ENCODE data around the gene SPATA45. TPM values are rescaled to one million over a fixed set of nuclear protein-coding genes. Genes with fewer than 3 reads are reported as not detected.
A peak's percentile ranks its signal among the peaks of the same experiment; 100 is the strongest.

SPATA45 gene
- total RNA-seq, 1 experiment from 2014 or later, result not detected

- DNase-seq (ENCODE audit: low read depth), result peak; percentile 45
Observed at GRCh38 chr1:212782422-212783154, 64.9 kb downstream of the SPATA45 start.

GRCh38 chr1:212781225-212781624 lies 66.2 kb downstream of the SPATA45 start:
- no peak for DNase-seq (ENCODE audit: low read depth)

- no peak for DNase-seq (ENCODE audit: low read depth)
Observed at GRCh38 chr1:212780759-212781158, 66.7 kb downstream of the SPATA45 start.

Other genes with a start within 250 kb of the SPATA45 start
- gene ATF3, start 238.9 kb downstream of the SPATA45 start, total RNA-seq (2014; rRNA removed), result 0.58 and 1.1 TPM in 2 replicates
- 1.3 and 5.1 TPM in 2 replicates for gene BATF3, start 147.8 kb downstream of the SPATA45 start, total RNA-seq (2014; rRNA removed)
- 36.2 and 55.0 TPM in 2 replicates for gene NSL1, start 55.9 kb downstream of the SPATA45 start, total RNA-seq (2014; rRNA removed)
- gene TATDN3, start 55.8 kb downstream of the SPATA45 start, total RNA-seq (2014; rRNA removed), result 19.1 and 24.1 TPM in 2 replicates
- gene FLVCR1, start 10.6 kb upstream of the SPATA45 start, total RNA-seq (2014; rRNA removed), result 4.5 and 6.0 TPM in 2 replicates
- gene VASH2, start 102.9 kb upstream of the SPATA45 start, total RNA-seq (2014; rRNA removed), result 1.7 and 3.3 TPM in 2 replicates
- 57.3 and 58.1 TPM in 2 replicates for gene ANGEL2, start 168.2 kb upstream of the SPATA45 start, total RNA-seq (2014; rRNA removed)
- gene RPS6KC1, start 203.6 kb upstream of the SPATA45 start, total RNA-seq (2014; rRNA removed), result 21.6 and 24.3 TPM in 2 replicates